HG03064 (cell line): Measurements from ENCODE around the gene RAG2.

Experiments used
- ATAC-seq: cut with Tn5 transposase; IDR thresholded peaks from one replicate; pipeline ENCODE4 v1.9.1; 2021; ENCODE audit warnings: low read depth; ENCODE audit not compliant: unreplicated experiment

The RAG2 gene

DNA sequence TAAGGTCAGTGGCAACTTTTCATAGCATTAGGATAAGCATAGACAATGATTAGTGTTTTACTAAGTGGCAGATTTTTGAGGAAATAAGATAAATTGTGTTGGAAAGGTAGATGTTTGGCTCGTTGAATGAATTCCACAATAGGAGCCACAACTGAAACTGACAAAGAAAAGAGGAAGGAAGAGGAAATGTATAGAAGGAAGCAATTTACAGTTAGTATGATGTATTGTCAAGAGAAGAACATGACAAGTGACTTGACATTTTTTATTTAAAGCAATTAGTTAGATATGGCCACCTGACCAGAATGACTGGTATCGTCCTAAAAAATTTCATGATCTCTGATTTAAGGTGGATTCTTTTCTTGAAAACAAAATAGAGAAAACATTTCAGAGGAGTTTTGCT lies 3.1 kb upstream of the RAG2 start:
- no peak for ATAC-seq

DNA sequence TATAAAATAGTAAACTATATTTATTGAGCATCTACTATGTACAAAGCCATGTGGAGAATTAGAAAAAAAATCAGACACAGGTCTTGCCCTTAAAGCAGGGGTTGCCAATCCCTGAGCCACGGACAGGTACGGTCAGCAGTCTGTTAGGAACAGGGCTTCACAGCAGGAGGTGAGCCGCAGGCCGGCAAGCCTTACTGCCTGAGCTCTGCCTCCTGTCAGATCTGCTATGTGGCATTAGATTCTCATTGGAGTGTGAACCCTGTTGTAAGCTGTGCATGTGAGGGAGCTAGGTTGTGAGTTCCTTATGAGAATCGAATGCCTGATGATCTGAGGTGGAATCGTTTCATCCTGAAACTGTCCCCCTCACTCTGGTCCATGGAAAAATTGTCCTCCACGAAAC lies 2.1 kb upstream of the RAG2 start:
- no peak for ATAC-seq

DNA sequence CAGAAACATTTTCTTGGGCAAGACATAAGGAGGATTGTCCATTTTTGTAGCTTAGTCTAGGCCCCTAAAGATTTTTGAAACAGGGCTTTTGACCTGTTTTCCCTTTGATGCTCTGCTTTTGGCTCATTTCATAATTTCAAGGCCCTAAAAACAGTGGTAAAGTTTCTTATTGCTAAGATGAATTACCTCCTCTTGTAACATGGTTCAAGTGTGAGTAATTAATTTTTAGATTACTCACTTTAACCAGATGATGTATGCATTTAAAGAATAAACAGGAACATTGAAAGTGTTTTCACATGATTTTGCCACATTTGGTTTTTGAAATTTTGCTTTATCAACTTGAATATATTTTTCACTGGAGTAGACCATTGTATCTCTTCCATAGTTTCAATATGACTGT lies 1.2 kb downstream of the RAG2 start:
- ATAC-seq, result no peak

DNA sequence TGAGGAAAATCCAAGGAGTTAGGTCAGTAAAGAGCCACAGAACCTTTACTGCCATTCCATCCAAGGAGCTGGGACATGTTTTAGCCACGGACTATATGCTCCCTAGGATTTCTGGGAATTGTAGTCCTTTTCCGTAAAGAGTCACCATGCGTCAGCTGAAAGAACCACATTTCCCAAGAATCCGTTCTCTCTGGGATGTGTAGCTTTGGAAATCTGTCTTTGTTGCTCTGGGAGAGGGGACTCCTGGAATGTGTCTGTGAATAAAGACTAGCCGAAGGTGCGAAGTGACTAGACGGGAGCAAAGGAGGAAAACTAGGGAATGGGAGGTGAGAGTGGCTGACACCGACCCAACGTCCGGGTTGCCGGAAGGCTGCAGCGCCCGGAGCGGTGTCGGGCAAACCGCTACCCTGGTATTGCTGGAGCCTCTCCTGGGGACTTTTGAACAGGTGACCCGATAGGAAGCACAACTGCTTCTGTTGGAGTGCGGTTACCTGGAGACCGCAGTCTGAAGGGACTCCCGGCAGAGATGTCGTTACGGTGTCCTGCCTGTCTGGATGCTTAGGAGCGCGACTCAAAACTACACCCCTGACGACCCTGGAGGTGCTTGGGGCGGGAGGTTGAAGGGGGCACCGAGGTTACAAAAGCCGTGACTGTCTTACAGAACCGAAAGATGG lies 3.6 kb downstream of the RAG2 start, which contains the start of gene IFTAP:
Gene IFTAP (plus strand): TSS at position 187 of the 674 bp plus-strand sequence. CDS start 15,602 bp downstream, outside the sequence.
- peak; percentile 90 for ATAC-seq

DNA sequence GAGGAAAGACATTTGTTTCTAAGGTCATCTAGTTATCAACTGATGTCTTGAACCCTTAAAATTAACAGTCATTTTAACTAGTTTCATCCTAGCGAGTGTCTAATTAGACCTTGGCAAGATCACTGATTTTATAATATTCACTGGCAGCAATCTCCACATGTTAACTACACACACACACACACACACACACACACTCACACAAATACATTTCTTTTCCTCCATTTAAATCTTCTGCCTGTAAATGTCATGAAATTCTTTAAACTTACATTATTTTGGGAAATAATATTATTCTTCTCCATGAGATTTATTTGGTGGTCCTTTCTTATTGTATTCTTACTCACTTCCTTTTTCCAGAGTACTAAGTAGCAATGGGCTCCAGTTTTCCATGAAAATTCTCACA lies 6.6 kb downstream of the RAG2 start:
- ATAC-seq, result no peak

DNA sequence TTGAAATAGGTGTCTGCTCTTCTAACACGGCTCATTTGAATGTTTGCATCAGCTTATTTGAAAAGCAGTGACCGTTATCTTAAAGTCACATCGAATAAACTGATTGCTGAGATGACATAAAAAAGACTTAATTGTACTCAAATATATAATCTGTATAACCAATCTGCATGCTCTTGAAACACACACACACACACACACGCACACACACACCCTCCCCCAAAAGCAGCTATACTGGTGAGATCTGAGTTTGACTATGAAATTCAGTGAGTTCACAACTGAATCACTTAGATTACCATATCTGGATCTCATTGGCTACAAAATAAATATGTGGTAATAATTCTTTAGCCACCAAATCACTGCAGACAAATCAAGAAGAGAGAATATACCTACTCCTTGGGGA lies 7.5 kb downstream of the RAG2 start:
- ATAC-seq, result no peak

DNA sequence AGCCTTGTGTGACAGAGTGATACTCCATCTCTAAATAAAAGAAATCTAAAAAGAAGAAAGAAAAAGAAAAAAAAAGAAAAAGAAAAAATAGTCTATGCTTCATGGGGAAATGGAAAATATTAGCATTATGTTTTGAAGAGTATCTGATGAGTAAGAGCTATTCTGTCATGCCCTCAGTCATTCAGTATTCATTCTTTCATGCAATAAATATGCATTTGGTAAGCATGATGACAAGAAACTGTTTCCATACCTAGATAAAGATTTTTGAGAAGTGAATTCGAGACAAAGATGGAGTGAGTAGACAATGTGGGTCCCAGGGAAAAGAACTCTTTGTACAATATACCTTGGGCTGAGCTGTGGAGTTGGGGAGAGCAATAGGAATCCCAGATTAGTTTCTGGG lies 9.9 kb downstream of the RAG2 start:
- no peak for ATAC-seq

DNA sequence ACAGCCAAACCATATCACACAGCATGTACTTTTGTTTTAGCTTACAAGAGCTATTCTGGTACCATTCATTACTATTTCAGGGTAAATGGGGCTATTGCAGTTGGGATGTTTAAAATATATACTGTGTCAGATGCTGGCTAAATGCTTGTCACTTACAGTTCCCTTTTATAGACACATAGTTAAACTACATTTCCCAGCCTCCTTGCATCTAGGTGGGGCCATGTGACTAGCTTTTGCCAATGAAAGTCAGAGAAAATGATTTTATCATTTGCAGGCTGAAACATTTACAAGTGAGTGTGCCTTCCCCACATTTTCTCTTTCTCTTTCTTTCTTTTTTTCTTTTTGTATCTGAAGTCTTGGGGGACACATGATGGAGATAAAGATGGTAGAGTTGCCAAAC lies 11.5 kb downstream of the RAG2 start:
- no peak for ATAC-seq

DNA sequence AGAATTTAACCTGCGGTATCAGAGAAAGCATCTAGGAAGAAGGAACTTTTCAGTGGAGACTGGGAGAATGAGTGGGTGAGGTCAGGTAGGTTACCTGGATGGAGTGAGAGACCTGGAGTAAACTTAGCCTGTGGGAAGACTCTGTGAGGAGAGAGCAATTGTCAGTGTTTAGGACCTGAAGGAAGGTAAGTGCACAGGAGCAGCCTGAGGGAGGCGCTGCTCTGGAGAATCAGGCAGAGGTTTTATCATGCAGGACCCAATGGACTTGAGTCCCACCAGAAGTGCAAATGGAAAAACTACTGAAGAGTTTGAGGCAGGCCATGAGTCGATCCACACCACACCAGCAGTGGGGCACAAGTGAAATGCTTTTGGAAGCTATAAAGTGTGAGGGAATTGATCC lies 14.4 kb downstream of the RAG2 start:
- no peak for ATAC-seq

DNA sequence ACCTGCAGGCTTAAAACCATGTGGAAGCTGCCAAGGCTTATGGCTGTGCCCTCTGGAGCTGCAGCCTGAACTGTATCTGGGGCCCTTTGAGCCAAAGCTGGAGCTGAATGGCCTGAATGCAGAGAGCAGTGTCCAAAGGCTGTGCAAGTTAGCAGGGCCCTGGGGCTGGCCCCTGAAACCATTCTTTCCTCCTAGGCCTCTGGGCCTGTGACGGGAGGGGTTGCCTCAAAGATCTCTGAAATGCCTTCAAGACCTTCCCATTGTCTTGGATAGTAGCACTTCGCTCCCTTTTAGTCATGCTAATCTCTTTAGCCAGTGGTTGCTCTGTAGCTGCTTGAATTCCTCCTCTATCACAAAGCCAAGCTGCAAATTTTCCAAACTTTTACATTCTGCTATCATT lies 16.5 kb downstream of the RAG2 start:
- no peak for ATAC-seq

DNA sequence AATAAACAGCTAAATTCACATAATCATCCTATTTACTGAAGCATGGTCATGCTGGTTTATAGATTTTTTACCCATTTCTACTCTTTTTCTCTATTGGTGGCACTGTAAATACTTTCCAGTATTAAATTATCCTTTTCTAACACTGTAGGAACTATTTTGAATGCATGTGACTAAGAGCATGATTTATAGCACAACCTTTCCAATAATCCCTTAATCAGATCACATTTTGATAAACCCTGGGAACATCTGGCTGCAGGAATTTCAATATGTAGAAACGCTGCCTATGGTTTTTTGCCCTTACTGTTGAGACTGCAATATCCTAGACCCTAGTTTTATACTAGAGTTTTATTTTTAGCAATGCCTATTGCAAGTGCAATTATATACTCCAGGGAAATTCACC lies 19.6 kb downstream of the RAG2 start:
- ATAC-seq, result no peak

DNA sequence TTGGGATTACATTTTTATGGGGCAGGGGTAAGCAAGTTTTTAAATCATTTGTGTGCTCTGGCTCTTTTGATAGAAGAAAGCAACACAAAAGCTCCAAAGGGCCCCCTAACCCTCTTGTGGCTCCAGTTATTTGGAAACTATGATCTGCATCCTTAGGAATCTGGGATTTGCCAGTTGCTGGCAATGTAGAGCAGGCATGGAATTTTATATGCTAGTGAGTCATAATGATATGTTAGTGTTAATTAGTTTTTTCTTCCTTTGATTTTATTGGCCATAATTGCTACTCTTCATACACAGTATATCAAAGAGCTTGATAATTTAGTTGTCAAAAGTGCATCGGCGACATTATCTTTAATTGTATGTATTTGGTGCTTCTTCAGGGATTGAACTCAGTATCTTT lies 20.2 kb downstream of the RAG2 start:
- ATAC-seq, result no peak

DNA sequence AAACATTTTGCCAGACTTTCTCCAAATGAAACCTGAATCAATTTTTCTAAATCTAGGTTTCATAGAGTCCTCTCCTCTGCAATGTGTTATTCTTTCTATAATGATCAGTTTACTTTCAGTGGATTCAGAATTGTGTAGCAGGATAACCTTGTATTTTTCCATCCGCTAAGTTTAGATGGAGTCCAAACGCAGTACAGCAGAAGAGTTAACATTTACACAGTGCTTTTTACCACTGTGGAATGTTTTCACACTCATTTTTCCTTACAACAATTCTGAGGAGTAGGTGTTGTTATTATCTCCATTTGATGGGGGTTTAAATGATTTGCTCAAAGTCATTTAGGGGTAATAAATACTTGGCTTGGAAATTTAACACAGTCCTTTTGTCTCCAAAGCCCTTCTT lies 20.7 kb downstream of the RAG2 start:
- ATAC-seq, result no peak

DNA sequence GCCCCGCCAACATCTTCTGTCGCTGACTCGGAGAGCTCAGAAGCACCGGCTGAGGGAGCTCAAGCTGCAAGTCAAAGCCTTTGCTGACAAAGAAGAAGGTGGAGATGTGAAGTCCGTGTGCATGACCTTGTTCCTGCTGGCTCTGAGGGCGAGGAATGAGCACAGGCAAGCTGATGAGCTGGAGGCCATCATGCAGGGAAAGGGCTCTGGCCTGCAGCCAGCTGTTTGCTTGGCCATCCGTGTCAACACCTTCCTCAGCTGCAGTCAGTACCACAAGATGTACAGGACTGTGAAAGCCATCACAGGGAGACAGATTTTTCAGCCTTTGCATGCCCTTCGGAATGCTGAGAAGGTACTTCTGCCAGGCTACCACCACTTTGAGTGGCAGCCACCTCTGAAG lies 23.6 kb downstream of the RAG2 start:
- ATAC-seq, result no peak

DNA sequence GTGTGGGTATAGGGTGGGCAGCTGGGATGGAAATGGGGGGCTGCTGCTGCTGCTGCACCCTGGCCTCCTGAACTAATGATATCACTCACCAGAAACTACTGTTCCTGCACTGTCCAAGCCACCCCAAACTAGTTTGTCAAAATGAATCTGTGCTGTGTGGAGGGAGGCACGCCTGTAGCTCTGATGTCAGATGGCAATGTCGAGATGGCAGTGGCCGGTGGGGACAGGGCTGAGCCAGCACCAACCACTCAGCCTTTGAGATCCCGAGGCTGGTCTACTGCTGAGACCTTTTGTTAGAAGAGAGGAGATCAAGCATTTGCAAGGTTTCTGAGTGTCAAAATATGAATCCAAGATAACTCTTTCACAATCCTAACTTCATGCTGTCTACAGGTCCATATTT lies 28.9 kb downstream of the RAG2 start:
- no peak for ATAC-seq

DNA sequence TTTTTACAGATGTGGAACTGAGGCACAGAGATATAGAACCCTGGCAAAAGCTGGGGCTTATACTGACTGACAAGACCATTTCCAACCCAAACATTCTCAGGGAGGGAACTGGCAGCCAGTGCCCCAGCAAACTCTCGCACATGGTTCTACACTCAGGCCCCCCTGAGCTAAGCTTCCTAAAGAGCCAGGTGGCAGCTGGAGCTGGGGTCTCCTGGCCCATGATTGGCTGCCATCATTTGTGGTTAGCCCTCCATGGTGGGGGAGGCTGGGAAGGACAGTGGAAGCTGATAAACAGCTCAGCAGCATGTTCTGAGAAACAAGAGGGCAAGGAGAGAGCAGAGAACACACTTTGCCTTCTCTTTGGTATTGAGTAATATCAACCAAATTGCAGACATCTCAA lies 30.3 kb downstream of the RAG2 start, which contains the start of gene RAG1:
Gene RAG1 (plus strand): TSS at position 314 of the 400 bp plus-strand sequence. CDS start 5,298 bp downstream, outside the sequence.
- no peak for ATAC-seq

DNA sequence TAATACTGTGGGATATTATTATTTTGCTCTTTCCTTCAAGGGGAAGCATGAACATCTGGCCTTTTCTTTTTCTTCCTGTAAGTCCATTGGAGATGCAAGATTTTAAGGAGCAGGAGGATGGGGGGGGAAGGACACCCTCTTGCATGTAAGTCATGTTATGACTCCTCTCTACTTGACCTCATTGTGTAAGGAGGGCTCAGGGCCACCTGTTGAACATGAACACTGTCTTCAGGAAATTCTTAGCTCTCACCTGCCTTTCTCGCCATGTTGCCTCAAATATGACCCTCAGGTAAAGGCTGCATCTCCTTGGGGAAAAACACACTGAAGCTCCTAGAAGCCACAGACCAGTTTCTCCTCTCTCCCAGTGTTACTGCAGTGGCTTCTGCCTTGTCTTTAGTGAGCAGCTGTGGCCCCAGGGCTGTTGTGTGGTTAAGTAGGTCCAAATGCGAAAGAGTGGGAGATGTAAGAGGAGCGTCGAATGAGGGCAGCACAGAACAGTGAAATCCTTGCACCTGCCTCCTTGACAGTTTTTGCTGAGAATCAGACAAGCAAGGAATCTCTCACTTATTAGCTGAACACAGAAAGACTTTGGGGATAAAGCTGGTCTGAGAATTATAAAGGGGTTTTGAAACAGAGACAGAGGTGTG lies 31.5 kb downstream of the RAG2 start:
- ATAC-seq, result no peak

DNA sequence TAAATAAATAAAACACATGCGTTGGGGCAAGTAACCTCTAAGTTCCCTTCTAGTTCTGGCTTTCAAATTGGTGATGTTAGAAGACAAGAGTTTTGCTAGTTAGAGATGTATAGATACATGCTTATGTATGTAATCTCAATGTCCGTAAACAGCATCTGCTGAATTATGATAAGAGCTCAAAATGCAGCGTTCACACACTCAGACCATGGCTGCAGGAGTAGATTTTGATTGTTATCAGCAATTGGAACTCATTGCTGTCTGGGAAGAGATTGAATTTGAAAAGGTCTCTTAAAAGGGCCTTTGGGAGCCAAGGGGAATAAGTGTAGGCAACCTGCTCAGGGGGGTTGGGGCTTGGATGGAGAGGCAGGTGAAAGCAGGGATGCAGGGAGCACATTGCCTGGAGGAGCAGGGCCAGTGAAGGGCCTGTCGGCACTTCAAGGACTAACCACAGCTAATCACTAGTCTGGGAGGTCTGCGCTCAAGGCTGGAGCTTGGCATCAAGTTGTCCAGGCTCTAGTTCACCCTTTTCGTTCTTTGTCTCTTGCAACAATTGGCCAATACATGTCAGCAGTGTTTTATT lies 32.9 kb downstream of the RAG2 start:
- ATAC-seq, result no peak

DNA sequence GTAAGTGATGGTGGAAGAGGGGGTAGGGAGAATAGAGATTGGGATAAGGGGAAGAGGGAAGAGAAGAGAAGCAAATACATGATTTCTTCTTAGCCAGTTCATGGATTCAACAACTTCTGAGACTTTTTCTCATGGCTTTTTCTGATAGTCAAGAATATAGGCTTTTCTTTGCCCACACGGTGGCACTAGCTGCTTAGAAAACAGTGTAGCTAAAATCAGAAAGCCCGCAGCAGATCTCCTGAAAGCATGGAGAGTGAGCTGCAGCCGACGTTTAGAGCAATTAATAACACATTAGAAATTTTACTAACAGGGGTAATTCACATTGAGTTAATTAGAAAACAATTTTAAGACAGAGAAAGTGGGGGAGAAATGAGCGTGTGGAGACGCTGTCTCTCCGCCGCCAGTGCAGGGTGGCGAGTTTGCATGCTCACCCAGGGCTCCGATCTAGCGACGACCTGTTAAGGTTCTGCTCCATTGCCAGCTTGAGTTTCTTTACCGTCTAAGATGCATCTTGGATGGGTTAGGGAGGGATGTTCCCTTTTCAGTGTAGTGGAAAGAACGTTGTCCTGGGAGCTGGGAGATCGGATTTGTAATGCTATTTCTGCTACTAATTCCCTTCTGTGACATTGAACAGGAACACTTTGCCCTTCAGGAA lies 33.5 kb downstream of the RAG2 start:
- ATAC-seq, result no peak

DNA sequence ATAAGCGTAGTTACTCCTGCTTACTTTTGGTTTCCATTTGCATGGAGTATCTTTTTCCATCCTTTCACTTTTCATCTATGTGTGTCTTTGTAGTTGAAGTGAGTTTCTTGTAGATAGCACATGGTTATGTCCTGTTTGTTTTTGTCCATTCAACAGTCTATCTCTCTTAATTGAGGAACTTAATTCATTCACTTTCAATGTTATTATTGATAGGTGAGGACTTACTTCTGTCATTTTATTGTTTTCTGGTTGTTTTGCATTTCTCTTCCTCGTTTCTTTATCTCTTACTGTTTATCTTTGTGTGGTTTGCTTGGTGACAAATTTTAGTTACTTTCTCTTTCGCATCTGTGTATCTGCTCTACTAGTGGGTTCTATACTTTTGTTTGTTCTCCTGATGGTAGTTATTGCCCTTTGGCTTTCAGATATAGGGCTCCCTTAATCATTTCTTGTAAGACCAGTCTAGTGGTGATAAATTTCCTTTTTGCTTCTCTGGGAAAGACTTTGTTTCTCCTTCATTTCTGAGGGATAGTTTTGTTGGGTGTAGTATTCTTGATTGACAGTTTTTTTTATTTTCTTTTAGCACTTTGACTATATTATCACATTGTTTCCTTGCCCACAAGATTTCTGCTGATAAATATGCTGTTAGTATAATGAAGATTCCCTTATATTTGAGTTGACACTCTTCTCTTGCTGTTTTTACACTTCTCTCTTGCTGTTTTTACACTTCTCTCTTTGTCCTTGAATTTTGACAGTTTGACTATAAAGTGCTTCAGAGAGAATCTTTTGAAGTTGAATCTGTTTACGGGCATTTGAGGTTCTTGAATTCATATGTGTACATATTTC lies 39.2 kb downstream of the RAG2 start:
- ATAC-seq, result peak; percentile 92

DNA sequence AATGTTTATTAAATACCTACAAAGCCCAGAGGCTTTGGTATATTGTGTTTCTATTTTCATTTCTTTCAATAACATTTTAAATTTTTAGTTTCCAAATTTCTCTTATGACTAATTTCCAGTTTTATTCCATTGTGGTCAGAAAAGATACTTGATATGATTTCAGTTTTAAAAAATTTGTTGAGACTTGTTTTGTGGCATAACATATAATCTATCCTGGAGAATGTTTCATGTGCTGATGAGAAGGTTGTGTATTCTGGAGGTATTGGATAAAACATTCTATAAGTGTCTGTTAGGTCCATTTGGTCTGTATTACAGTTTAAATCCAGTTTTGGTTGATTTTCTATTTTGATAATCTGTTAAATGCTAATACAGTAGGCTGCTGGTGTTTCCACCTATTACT lies 40.0 kb downstream of the RAG2 start:
- no peak for ATAC-seq
